ENCODE measurements around the gene POLR3A. TPM values are rescaled to one million over a fixed set of nuclear protein-coding genes. Genes with fewer than 3 reads are reported as not detected.
"Not testable (repeated sequence)": the region's sequence is repeated elsewhere in the genome, so short reads cannot be mapped to it uniquely, and the experiment has no call there.

The POLR3A gene
- total RNA-seq, 1 experiment from 2014 or later, result 97.2 TPM

DNA sequence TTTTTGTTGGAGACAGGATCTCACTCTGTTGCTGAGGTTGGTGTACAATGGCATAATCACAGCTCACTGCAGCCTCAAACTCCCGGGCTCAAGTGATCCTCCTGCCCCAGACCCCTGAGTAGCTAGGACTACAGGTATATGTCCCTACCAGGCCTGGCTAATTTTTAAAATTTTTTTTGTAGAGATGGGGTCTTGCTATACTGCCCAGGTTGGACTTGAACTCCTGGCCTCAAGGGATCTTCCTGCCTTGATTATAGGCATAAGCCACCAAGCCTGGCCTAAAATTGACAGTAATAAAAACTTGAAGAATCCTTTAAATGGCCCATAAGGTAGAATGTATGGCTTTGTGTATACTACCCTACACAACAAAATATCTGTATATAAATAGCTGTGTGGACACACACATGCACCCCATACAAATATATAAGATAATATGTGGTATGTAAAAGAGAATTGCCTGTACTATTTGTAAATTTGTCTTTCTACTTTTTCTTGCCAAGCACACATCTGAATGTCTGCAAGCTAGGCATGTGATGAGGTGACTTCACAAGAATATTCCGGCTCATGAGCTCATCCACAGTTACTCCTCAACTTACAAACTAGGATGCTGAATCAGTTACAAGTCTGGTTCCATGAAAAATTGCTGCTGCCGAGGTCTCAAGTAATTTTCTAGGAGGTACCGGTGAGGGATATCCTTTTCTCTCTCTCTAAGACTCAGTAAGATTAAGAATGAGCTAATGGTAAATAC is 26.6 kb downstream of the POLR3A start:
- Histone ChIP-seq H3K27me3 (ENCODE audit: low read length) (no peaks in the 10 kb centered on the region), H3K27ac (ENCODE audit: low read length) (no peak overlapping the region), H2AFZ (ENCODE audit: low read length) (no peak overlapping the region), H3K36me3 (ENCODE audit: low read depth, low read length) (peaks cover 78% of the 10 kb centered on the region), H3K9ac (ENCODE audit: low read length) (no peak overlapping the region), H3K4me1 (ENCODE audit: insufficient read depth, low read length) (peaks cover 10% of the 10 kb centered on the region), H3K9me2 (replicated peaks; ENCODE audit: low read length) (no peaks in the 10 kb centered on the region), H3K79me2 (ENCODE audit: low read length) (no peaks in the 10 kb centered on the region), H3F3A (ENCODE audit: low read length, unreplicated experiment) (no peaks in the 10 kb centered on the region), H3K4me2 (ENCODE audit: low read length) (no peak overlapping the region), H4K20me1 (ENCODE audit: low read length) (0 out of 2 replicates have a peak, but pooled peaks cover 4% of the 10 kb centered on the region), H3K4me3 (ENCODE audit: low read length) (no peak overlapping the region), H3K9me3 (ENCODE audit: low read length) (no peaks in the 10 kb centered on the region)
- ChIA-PET CTCF (interaction anchor here (0.6 kb wide), 1 partner anchor 1149 kb away, joined by 3 read pairs; no protein-coding TSS in a partner anchor), POLR2A (ENCODE audit: unreplicated experiment) (no interaction called here)
- intact Hi-C loops (cut with micrococcal nuclease), result no loop called here
- no peak for ATAC-seq
- no peak for TF ChIP-seq EZH2 (IDR thresholded peaks at IDR 0.05; ENCODE audit: low read length, unreplicated experiment)
- TF ChIP-seq EZH2phosphoT487 (IDR thresholded peaks at IDR 0.05; ENCODE audit: borderline replicate concordance, low read length), result no peak
- TF ChIP-seq CTCF (conservative IDR thresholded peaks at IDR 0.05; ENCODE audit: low read depth, low read length), result no peak
- no peak for DNase-seq
- BruUV-seq (replicated peaks), result no TSS peak

- Histone ChIP-seq H3K4me1 (ENCODE audit: insufficient read depth, low read length) (no peaks in the 10 kb centered on the region), H3K4me3 (ENCODE audit: low read length) (no peak overlapping the region), H3K27ac (ENCODE audit: low read length) (no peak overlapping the region), H3K79me2 (ENCODE audit: low read length) (no peaks in the 10 kb centered on the region), H3K4me2 (ENCODE audit: low read length) (no peak overlapping the region), H3K36me3 (ENCODE audit: low read depth, low read length) (peaks cover 63% of the 10 kb centered on the region), H4K20me1 (ENCODE audit: low read length) (no peaks in the 10 kb centered on the region), H3K9ac (ENCODE audit: low read length) (no peak overlapping the region), H2AFZ (ENCODE audit: low read length) (no peak overlapping the region), H3K27me3 (ENCODE audit: low read length) (no peaks in the 10 kb centered on the region), H3K9me3 (ENCODE audit: low read length) (no peaks in the 10 kb centered on the region), H3K9me2 (replicated peaks; ENCODE audit: low read length) (no peaks in the 10 kb centered on the region), H3F3A (ENCODE audit: low read length, unreplicated experiment) (no peaks in the 10 kb centered on the region)
- CTCF ChIA-PET, result no interaction called here
- intact Hi-C loops (cut with micrococcal nuclease), result no loop called here
- DNase-seq (no peak), ATAC-seq (no peak)
- POLR2A ChIA-PET (ENCODE audit: unreplicated experiment), result no interaction called here
- BruUV-seq (replicated peaks), result no TSS peak
- TF ChIP-seq CTCF (conservative IDR thresholded peaks at IDR 0.05; ENCODE audit: low read depth, low read length), result no peak
- TF ChIP-seq EZH2phosphoT487 (IDR thresholded peaks at IDR 0.05; ENCODE audit: borderline replicate concordance, low read length), result no peak
- TF ChIP-seq EZH2 (IDR thresholded peaks at IDR 0.05; ENCODE audit: low read length, unreplicated experiment), result no peak
Measured at GRCh38 chr10:78000956-78001472, 28.3 kb downstream of the POLR3A start.

DNA sequence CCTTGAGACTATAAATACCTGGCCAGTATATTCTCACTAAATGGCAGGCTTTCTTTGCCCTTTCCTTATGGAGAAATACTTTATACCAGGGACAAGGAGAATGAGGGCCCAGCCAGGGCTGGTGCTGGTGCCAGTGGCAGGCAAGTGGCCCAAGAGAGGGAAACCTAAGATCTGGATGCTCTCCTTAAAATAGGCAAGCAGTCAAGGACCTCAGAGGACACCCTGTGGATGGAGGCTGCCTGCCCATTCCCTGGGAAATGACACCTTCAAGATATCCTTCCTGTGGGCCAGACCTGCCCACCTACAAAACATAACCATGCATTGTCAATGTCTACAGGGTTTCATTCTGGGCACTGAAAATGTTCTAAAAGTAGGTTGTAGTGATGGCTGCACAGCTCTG is 29.1 kb downstream of the POLR3A start:
- H3K27ac ChIP-seq (ENCODE audit: low read length), result no peak overlapping the region
- no peak for DNase-seq
- no peak overlapping the region for H3K4me2 ChIP-seq (ENCODE audit: low read length)
- no peak for ATAC-seq
- no peak overlapping the region for H3K9ac ChIP-seq (ENCODE audit: low read length)
- H3K79me2 ChIP-seq (ENCODE audit: low read length), result no peaks in the 10 kb centered on the region
- no peak overlapping the region for H3K4me3 ChIP-seq (ENCODE audit: low read length)
- H3K36me3 ChIP-seq (ENCODE audit: low read depth, low read length), result peaks cover 55% of the 10 kb centered on the region
- H3K9me3 ChIP-seq (ENCODE audit: low read length), result no peaks in the 10 kb centered on the region
- no peaks in the 10 kb centered on the region for H4K20me1 ChIP-seq (ENCODE audit: low read length)
- POLR2A ChIA-PET (ENCODE audit: unreplicated experiment), result no interaction called here
- no TSS peak for BruUV-seq (replicated peaks)
- H3F3A ChIP-seq (ENCODE audit: low read length, unreplicated experiment), result no peaks in the 10 kb centered on the region
- no peak overlapping the region for H2AFZ ChIP-seq (ENCODE audit: low read length)
- no peaks in the 10 kb centered on the region for H3K4me1 ChIP-seq (ENCODE audit: insufficient read depth, low read length)
- no peaks in the 10 kb centered on the region for H3K9me2 ChIP-seq (replicated peaks; ENCODE audit: low read length)
- H3K27me3 ChIP-seq (ENCODE audit: low read length), result no peaks in the 10 kb centered on the region
- no peak for TF ChIP-seq EZH2phosphoT487 (IDR thresholded peaks at IDR 0.05; ENCODE audit: borderline replicate concordance, low read length)
- TF ChIP-seq CTCF (conservative IDR thresholded peaks at IDR 0.05; ENCODE audit: low read depth, low read length), result no peak
- TF ChIP-seq EZH2 (IDR thresholded peaks at IDR 0.05; ENCODE audit: low read length, unreplicated experiment), result no peak
- CTCF ChIA-PET, result no interaction called here
- intact Hi-C loops (cut with micrococcal nuclease), result no loop called here

- H3K27ac ChIP-seq (ENCODE audit: low read length); H3K9me2 ChIP-seq (replicated peaks; ENCODE audit: low read length); BruUV-seq (replicated peaks); CTCF ChIA-PET; H3K9ac ChIP-seq (ENCODE audit: low read length); H4K20me1 ChIP-seq (ENCODE audit: low read length); H3F3A ChIP-seq (ENCODE audit: low read length, unreplicated experiment); ATAC-seq; H3K79me2 ChIP-seq (ENCODE audit: low read length); H3K4me1 ChIP-seq (ENCODE audit: insufficient read depth, low read length); POLR2A ChIA-PET (ENCODE audit: unreplicated experiment); H3K4me3 ChIP-seq (ENCODE audit: low read length); H3K9me3 ChIP-seq (ENCODE audit: low read length); H3K27me3 ChIP-seq (ENCODE audit: low read length); H3K4me2 ChIP-seq (ENCODE audit: low read length); H2AFZ ChIP-seq (ENCODE audit: low read length); intact Hi-C loops (cut with micrococcal nuclease); DNase-seq: not testable (repeated sequence)
- H3K36me3 ChIP-seq (ENCODE audit: low read depth, low read length), result peaks cover 50% of the 10 kb centered on the region
Measured at GRCh38 chr10:77998780-77999179, 30.5 kb downstream of the POLR3A start.

All from PC-3 (cell line).